Middle frontal gyrus (tissue), 1 donor: ENCODE data around the gene ITGB7.
"Not testable (repeated sequence)": the region's sequence is repeated elsewhere in the genome, so short reads cannot be mapped to it uniquely, and the experiment has no call there.

Source experiments
- DNase-seq: peaks from one replicate; pipeline ENCODE4 v3.0.0-alpha.2; 2015; ENCODE audit warnings: low spot score; ENCODE audit errors: extremely low spot score

ITGB7 gene

GRCh38 chr12:53217051-53217930 lies 10.2 kb upstream of the ITGB7 start:
- DNase-seq = no peak

GRCh38 chr12:53215497-53215896 lies 8.4 kb upstream of the ITGB7 start:
- no peak for DNase-seq

GRCh38 chr12:53214687-53215455 lies 7.8 kb upstream of the ITGB7 start:
- no peak for DNase-seq

GRCh38 chr12:53214221-53214620 lies 7.2 kb upstream of the ITGB7 start:
- DNase-seq = no peak

GRCh38 chr12:53213348-53213747 lies 6.3 kb upstream of the ITGB7 start:
- peak; percentile 66 for DNase-seq

GRCh38 chr12:53212931-53213330 lies 5.9 kb upstream of the ITGB7 start:
- DNase-seq = no peak

- DNase-seq = no peak
These were observed 4.7 kb upstream of the ITGB7 start for GRCh38 chr12:53211476-53212381.

- no peak for DNase-seq
These were observed 3.8 kb upstream of the ITGB7 start for GRCh38 chr12:53210843-53211242.

- DNase-seq = no peak
These were observed 1.9 kb upstream of the ITGB7 start for GRCh38 chr12:53208877-53209463.

- DNase-seq = no peak
These were observed 1.4 kb upstream of the ITGB7 start for GRCh38 chr12:53208435-53208834.

- no peak for DNase-seq
These were observed 1.2 kb downstream of the ITGB7 start for GRCh38 chr12:53205747-53206419.

GRCh38 chr12:53204351-53204750 lies 2.7 kb downstream of the ITGB7 start:
- DNase-seq = no peak

- DNase-seq = not testable (repeated sequence)
These were observed 4.7 kb downstream of the ITGB7 start for GRCh38 chr12:53202316-53202715.

- DNase-seq = no peak
These were observed 5.4 kb downstream of the ITGB7 start for GRCh38 chr12:53201639-53202038.

GRCh38 chr12:53201177-53201541 lies 5.9 kb downstream of the ITGB7 start:
- DNase-seq = no peak

- DNase-seq = no peak
These were observed 6.4 kb downstream of the ITGB7 start for GRCh38 chr12:53200458-53201176.

GRCh38 chr12:53200107-53200457 lies 7.0 kb downstream of the ITGB7 start:
- no peak for DNase-seq

- DNase-seq = no peak
These were observed 7.4 kb downstream of the ITGB7 start for GRCh38 chr12:53199700-53200099.

GRCh38 chr12:53198486-53199110 lies 8.5 kb downstream of the ITGB7 start:
- no peak for DNase-seq
